Hematopoietic multipotent progenitor cell treated with erythropoietin and hydrocortisone succinate and interleukin-3 and kit ligand, for 17 days (in vitro differentiated cells): ENCODE measurements around the gene CKS2.
"Not testable (repeated sequence)": the region's sequence is repeated elsewhere in the genome, so short reads cannot be mapped to it uniquely, and the experiment has no call there.

Source experiments
- DNase-seq: peaks from one replicate; pipeline ENCODE4 v3.0.0-alpha.2; 2015; ENCODE audit warnings: low spot score

Gene CKS2

GRCh38 chr9:89310475-89311345 lies at the start of gene CKS2:
CKS2 (plus strand) TSS chr9:89311195; CDS start chr9:89311293, 98 bp downstream.
- peak; percentile 100 for DNase-seq

- DNase-seq: no peak
These were observed 37.3 kb upstream of the CKS2 start for GRCh38 chr9:89273528-89274279.

- no peak for DNase-seq
These were observed 36.2 kb upstream of the CKS2 start for GRCh38 chr9:89274838-89275237.

- DNase-seq: not testable (repeated sequence)
These were observed 35.0 kb upstream of the CKS2 start for GRCh38 chr9:89276040-89276439.

GRCh38 chr9:89277043-89277442 lies 34.0 kb upstream of the CKS2 start:
- DNase-seq: no peak

- DNase-seq: no peak
These were observed 33.5 kb upstream of the CKS2 start for GRCh38 chr9:89277454-89277853.

- no peak for DNase-seq
These were observed 32.4 kb upstream of the CKS2 start for GRCh38 chr9:89278551-89278950.

GRCh38 chr9:89278997-89279739 lies 31.8 kb upstream of the CKS2 start:
- peak; percentile 17 for DNase-seq

GRCh38 chr9:89281106-89281505 lies 29.9 kb upstream of the CKS2 start:
- DNase-seq: no peak

- not testable (repeated sequence) for DNase-seq
These were observed 28.6 kb upstream of the CKS2 start for GRCh38 chr9:89282248-89282968.

GRCh38 chr9:89284076-89284475 lies 26.9 kb upstream of the CKS2 start:
- no peak for DNase-seq

- no peak for DNase-seq
These were observed 19.3 kb upstream of the CKS2 start for GRCh38 chr9:89291741-89292140.

GRCh38 chr9:89293014-89293413 lies 18.0 kb upstream of the CKS2 start:
- DNase-seq: no peak

- DNase-seq: no peak
These were observed 15.6 kb upstream of the CKS2 start for GRCh38 chr9:89295400-89295799.

- DNase-seq: not testable (repeated sequence)
These were observed 9.0 kb upstream of the CKS2 start for GRCh38 chr9:89301996-89302395.

- no peak for DNase-seq
These were observed 6.8 kb upstream of the CKS2 start for GRCh38 chr9:89304020-89304833.

- DNase-seq: no peak
These were observed 6.2 kb upstream of the CKS2 start for GRCh38 chr9:89304834-89305188.

GRCh38 chr9:89305868-89306267 lies 5.1 kb upstream of the CKS2 start:
- DNase-seq: no peak

- DNase-seq: no peak
These were observed 1.8 kb upstream of the CKS2 start for GRCh38 chr9:89309166-89309565.

GRCh38 chr9:89309608-89310474 lies 1.2 kb upstream of the CKS2 start:
- DNase-seq: no peak
